Measurements from ENCODE around the gene TBC1D5. TPM values are rescaled to one million over a fixed set of nuclear protein-coding genes. Genes with fewer than 3 reads are reported as not detected.

The TBC1D5 gene
- total and polyA plus RNA-seq, 2 of the 8 experiments (the other 6 are each of a cell fraction or from before 2014, with no cell fraction given) = 11.0 to 22.9 TPM

DNA sequence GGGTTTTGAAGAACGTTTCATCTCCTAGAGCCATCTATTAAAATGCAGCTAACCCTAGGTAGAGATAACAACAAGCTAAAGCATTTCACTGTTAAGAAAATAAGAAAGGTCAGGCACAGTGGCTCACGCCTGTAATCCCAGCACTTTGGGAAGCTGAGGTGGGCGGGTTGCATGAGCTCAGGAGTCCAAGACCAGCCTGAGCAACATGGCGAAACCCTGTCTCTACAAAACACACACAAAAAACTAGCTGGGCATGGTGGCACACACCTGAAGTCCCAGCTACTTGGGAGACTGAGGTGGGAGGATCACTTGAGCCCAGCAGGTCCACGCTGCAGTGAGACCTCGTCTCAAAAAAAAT lies 5.4 kb upstream of the TBC1D5 start:
- no peak overlapping the region for H3K4ac ChIP-seq (replicated peaks; ENCODE audit: insufficient read length, low read depth, low read length)
- POLR2A ChIA-PET (ENCODE audit: partially characterized antibody) = no interaction called here
- no peak overlapping the region for H3K56ac ChIP-seq (replicated peaks; ENCODE audit: insufficient read length, low read depth, low read length)
- no peaks in the 10 kb centered on the region for H3K79me2 ChIP-seq (ENCODE audit: control insufficient read depth in 1 of 2, insufficient read depth in 2 of 2, low read length in 2 of 2)
- H4K91ac ChIP-seq (replicated peaks; ENCODE audit: insufficient read length, low read length) = no peak overlapping the region
- no peak overlapping the region for H3K27ac ChIP-seq (ENCODE audit: low read depth, low read length)
- FAIRE-seq = no peak
- no peak overlapping the region for H3K23ac ChIP-seq (ENCODE audit: insufficient read length)
- H3K4me2 ChIP-seq (ENCODE audit: insufficient read depth in 1 of 2, low read depth in 2 of 2, low read length in 2 of 2) = no peak overlapping the region
- H2BK5ac ChIP-seq (ENCODE audit: low read depth, low read length) = no peak overlapping the region
- no peak overlapping the region for H2BK120ac ChIP-seq (replicated peaks; ENCODE audit: low read depth, low read length)
- H3K36me3 ChIP-seq (ENCODE audit: control insufficient read depth in 2 of 4, insufficient read depth in 4 of 4, low read length in 3 of 4) = no peaks in the 10 kb centered on the region
- H4K8ac ChIP-seq (ENCODE audit: extremely low read depth, insufficient read depth, low read length) = no peak overlapping the region
- no peak for DNase-seq (ENCODE audit: low read depth in 1 of 2, low spot score in 2 of 2)
- H2AK5ac ChIP-seq (ENCODE audit: low read depth, low read length) = no peak overlapping the region
- 84% methylated on average over 6 of the region's 6 CpGs; no CpG with 5 or more reads in 1 of the 2 experiments for WGBS, 2 experiments (ENCODE audit: extremely low coverage in 1 of 2, insufficient coverage in 1 of 2, insufficient read length in 1 of 2, insufficient replicate concordance in 2 of 2, low coverage in 1 of 2, low lambda C conversion rate in 2 of 2, missing lambda C conversion rate in 1 of 2)
- H3K79me1 ChIP-seq (ENCODE audit: low read depth, low read length) = no peaks in the 10 kb centered on the region
- peaks cover 2% of the 10 kb centered on the region for H3K23me2 ChIP-seq (ENCODE audit: low read depth, low read length)
- H3K4me3 ChIP-seq (ENCODE audit: extremely low read depth in 1 of 4, insufficient read depth in 2 of 4, low read depth in 3 of 4, low read length in 4 of 4) = no peak overlapping the region
- no peak overlapping the region for H4K5ac ChIP-seq (ENCODE audit: insufficient read length, low read depth, low read length)
- no peak overlapping the region for H2BK12ac ChIP-seq (ENCODE audit: low read depth, low read length)
- TF ChIP-seq POU5F1 (IDR thresholded peaks at IDR 0.05; ENCODE audit: low read depth, low read length) = no peak
- TF ChIP-seq EGR1 (IDR thresholded peaks at IDR 0.05; ENCODE audit: borderline replicate concordance, low read depth, low read length) = no peak
- TF ChIP-seq CREB1 (IDR thresholded peaks at IDR 0.05) = no peak
- no peak for TF ChIP-seq BRCA1 (IDR thresholded peaks at IDR 0.05; ENCODE audit: low read depth, low read length)
- no peak for TF ChIP-seq HDAC2 (IDR thresholded peaks at IDR 0.05; ENCODE audit: borderline replicate concordance in 1 of 2, low read depth in 2 of 2, low read length in 2 of 2)
- no peak for TF ChIP-seq RAD21 (IDR thresholded peaks at IDR 0.05 in 1 of 2, conservative IDR thresholded peaks at IDR 0.05 in 1 of 2; ENCODE audit: low read depth in 2 of 2, low read length in 2 of 2)
- TF ChIP-seq JUN (IDR thresholded peaks at IDR 0.05; ENCODE audit: low read depth, low read length) = no peak
- TF ChIP-seq BACH1 (IDR thresholded peaks at IDR 0.05; ENCODE audit: low read length) = no peak
- TF ChIP-seq TBP (IDR thresholded peaks at IDR 0.05; ENCODE audit: low read depth, low read length) = no peak
- no peak for TF ChIP-seq RFX5 (IDR thresholded peaks at IDR 0.05; ENCODE audit: borderline replicate concordance, low read depth, low read length)
- TF ChIP-seq BCL11A (IDR thresholded peaks at IDR 0.05; ENCODE audit: low read depth in 2 of 2, low read length in 2 of 2) = no peak
- no peak for TF ChIP-seq SIX5 (IDR thresholded peaks at IDR 0.05; ENCODE audit: low read depth, low read length)
- 0 out of 7 replicates have a peak, but pooled peaks cover 0 to 2% (median 0%) of the 10 kb centered on the region in 4 experiments for H3K4me1 ChIP-seq (replicated peaks in 1 of 4; ENCODE audit: control insufficient read depth in 3 of 4, insufficient read depth in 4 of 4, low read length in 3 of 4)
- no peaks in the 10 kb centered on the region for H4K20me1 ChIP-seq (replicated peaks in 1 of 2; ENCODE audit: control insufficient read depth in 1 of 2, insufficient read depth in 2 of 2, low read length in 2 of 2)
- no peak overlapping the region for H3K14ac ChIP-seq (ENCODE audit: insufficient read length)
- H3K27me3 ChIP-seq (replicated peaks in 1 of 4; ENCODE audit: control insufficient read depth in 3 of 4, extremely low read depth in 1 of 4, insufficient read depth in 3 of 4, low read length in 3 of 4) = no peaks in the 10 kb centered on the region
- no peaks in the 10 kb centered on the region for H3K9me3 ChIP-seq (ENCODE audit: insufficient read depth in 2 of 2, low read depth in 1 of 2, low read length in 1 of 2)
- no peak overlapping the region for H2AFZ ChIP-seq (ENCODE audit: low read length)
- H2BK20ac ChIP-seq (ENCODE audit: low read length) = no peak overlapping the region
- H2BK15ac ChIP-seq (ENCODE audit: low read length) = no peak overlapping the region
- H3K9ac ChIP-seq (replicated peaks in 1 of 4; ENCODE audit: extremely low read depth in 1 of 4, low read depth in 3 of 4, low read length in 3 of 4) = no peak overlapping the region
- H3K18ac ChIP-seq (ENCODE audit: extremely low read depth, low read length) = no peak overlapping the region
- CTCF ChIA-PET (ENCODE audit: partially characterized antibody) = interaction anchor here (1.2 to 3.0 kb wide), 2 partner anchors 93 to 147 kb away, joined by 3 to 11 read pairs; no protein-coding TSS in a partner anchor
